OCI-LY1 (cell line): ENCODE data around the gene NUP54.

ENCODE experiments used
- CTCF ChIP-seq: fragments of 200-600 bp; sonication (generic), shearing (Covaris generic); IDR thresholded peaks from 2 replicates; pipeline ENCODE4 v1.5.1; 2017; ENCODE audit warnings: mild to moderate bottlenecking, antibody characterized with exemption, low read length, moderate library complexity, mixed read lengths
- EZH2 ChIP-seq: fragments of 200-600 bp; sonication (generic), shearing (Covaris generic); IDR thresholded peaks from 2 replicates; pipeline ENCODE4 v1.8.0; 2017; ENCODE audit warnings: borderline replicate concordance, mixed run types, mild to moderate bottlenecking, antibody characterized with exemption, low read length, moderate library complexity, mixed read lengths

DNA sequence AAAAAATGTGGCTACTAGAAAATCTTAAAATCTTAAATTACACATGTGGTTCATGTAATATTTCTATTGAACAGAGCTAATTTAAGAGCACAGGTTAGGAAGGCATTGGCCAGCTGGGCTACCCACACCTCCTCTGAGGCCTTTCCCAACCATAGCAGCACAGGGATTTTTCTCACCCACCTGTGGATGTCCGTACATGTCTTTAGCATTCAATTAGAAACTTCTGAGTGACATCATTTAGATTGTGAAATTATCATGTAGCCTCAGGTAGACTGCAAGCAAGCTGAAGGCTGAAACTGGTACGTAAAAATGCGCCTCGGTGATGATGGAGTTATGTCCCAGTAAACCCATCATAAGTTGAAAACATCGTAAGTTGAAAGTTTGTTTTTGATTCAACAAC, 34.3 kb upstream of the NUP54 start:
- TF ChIP-seq EZH2: no peak
- TF ChIP-seq CTCF: no peak
